HG03060 (cell line): Measurements from ENCODE around the gene BRINP2.

Experiments used
- ATAC-seq: cut with Tn5 transposase; IDR thresholded peaks from one replicate; pipeline ENCODE4 v1.9.1; 2021; ENCODE audit warnings: low read depth, moderate number of reproducible peaks; ENCODE audit not compliant: unreplicated experiment

Gene BRINP2, protein sequence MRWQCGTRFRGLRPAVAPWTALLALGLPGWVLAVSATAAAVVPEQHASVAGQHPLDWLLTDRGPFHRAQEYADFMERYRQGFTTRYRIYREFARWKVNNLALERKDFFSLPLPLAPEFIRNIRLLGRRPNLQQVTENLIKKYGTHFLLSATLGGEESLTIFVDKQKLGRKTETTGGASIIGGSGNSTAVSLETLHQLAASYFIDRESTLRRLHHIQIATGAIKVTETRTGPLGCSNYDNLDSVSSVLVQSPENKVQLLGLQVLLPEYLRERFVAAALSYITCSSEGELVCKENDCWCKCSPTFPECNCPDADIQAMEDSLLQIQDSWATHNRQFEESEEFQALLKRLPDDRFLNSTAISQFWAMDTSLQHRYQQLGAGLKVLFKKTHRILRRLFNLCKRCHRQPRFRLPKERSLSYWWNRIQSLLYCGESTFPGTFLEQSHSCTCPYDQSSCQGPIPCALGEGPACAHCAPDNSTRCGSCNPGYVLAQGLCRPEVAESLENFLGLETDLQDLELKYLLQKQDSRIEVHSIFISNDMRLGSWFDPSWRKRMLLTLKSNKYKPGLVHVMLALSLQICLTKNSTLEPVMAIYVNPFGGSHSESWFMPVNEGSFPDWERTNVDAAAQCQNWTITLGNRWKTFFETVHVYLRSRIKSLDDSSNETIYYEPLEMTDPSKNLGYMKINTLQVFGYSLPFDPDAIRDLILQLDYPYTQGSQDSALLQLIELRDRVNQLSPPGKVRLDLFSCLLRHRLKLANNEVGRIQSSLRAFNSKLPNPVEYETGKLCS

DNA sequence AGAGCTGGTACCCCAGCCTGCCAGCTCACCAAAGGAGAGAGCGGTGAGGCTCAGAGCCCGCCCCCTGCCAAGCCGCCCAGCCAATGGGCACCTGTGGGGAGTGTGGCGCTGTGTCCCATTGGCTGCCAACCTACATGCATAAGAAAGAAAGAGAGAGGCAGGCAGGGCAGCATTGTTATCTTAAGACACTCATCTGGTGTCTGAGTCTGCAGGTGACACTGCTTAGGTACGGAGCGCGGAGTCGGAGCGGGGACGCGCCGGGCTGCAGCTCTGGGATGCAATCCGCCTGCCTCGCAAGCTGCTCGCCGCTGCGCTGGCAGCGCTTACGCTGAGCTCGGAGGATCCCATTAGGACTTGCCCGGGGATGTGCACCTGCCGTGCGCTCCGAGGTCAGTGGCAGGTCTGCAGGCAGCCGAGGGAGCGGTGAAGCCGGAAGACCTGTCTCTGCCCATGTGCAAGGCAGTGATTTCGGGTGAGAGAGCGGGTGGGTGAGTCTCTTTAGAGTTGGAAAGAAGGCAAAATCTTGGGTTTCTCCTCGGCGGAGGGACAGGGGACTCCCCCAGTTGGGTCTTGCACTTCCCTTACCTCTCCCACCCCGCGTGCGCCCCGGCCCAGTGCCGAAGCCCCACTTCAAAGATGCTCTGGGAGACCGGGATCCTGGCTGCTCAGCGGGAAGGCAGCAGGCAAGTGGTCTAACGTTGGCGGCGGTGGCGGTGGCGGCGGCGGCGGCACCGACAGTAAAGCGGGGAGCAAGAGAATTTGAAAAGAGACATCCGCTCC lies at the start of gene BRINP2:
BRINP2 (plus strand) TSS at position 203 of the 780 bp plus-strand sequence. CDS start 58,919 bp downstream, outside the sequence.
- ATAC-seq, result no peak

DNA sequence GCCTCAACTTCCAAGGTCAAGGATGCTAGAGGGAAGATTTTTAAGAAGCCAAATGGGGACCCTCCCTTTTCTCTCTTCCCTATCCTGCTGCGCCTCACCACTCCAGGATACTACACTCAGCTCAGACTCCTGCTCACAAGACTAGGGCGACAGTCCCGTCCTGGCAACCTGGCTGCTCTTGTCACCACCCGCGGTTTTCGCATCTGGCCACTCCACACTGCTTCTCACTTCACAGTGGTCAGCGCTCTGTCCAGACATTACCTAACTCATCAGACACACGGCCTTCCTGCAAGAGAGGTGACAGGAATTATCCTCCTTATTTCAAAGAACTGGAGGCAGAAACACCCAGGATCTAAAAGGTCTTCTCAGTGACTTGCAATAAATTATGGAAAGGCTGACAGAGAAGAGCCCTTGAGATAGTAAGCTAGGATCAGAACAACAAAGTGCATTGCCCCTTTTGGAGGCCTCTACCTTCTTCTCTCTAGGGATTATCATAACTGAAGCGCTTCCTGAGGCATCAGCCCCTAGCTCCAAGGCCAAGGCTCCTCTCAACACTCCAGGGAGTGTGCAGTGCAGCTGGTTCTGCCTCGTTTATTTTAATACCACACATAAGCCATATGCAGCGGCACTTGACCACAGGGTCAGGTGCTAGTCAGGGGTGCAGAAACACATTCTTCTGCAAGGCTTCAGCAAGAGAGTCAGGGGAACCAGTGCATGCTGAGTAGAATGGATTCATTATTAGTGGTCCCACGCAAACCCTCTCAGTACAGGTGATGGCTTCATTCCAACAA lies 48.1 kb upstream of the BRINP2 start:
- no peak for ATAC-seq

DNA sequence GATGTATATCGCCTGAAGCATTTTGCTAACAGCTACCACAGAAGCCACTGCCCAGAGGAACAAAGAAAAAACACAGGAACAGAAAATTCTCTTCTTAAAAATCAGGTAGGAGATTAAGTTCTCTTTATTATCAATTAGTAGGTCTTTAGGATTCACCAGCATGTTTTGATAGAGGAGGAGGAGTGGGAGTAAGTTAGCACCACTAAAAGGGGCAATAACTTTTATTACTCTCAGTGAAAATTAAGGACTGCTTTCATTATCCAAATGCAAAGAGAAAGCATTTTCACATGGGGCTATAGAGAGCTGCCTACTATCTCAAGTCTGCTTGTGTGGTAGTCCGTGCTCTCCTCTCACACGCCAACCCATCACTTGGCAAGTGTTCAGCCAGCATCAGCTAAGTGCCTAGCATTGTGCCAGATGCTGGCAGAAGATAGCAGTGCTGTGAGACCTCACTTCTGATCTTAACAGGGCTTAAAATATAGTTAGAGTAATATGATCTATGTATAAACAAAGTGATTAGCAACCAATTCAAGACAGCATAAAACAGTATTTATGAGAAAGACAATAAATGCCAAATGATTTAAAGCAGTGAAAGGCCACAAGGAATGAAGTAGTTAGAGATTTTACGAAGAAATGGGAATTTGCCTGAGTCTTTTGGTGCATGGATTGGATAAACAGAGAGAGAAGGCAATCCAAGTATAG lies 46.0 kb upstream of the BRINP2 start:
- no peak for ATAC-seq

DNA sequence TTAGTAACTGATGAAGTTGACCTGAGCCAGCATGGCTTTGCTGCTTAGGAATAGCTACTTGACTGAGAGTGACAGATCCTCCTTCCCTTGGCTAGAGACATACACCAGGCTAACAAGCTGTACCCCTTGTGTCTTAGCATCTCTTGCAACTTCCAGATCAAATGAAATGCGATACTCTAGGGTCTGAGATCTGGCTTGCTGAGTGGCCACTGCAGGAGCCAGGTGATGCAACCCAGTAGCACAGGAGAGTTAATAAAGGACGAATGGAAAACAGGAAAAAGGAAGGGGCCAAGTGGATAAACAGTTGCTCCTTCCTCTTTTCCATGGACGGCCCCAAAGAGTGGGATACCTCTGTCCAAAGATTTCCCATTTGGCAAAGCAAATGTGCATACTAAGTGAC lies 44.5 kb upstream of the BRINP2 start:
- ATAC-seq, result no peak

DNA sequence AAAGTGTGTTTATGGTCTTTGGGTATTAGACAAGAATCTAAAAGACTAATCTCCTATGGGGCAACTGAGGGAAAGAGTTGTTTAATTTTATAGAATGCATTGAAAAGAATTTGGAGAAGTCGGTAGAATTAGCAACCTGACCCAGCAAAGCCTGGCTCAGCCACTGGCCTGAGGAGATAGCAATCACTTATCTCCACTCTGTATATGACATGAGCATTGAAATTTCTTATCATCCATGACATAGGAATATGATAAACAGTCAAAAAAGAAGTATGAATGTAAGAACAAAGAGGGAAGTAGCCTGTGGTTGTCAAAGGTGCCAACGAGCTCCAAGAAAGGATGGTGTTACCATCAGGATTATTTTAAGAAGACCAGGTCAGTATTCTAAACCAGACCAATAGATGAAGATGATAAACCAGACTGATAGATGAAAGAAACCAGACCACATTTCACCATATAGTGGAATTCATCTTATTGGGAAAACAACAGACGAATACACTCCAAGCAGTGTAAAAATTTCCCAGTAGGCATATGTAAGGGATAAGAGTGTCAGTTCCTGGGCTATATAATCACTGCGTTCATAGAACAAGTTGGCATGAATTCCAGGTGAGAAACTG lies 42.0 kb upstream of the BRINP2 start:
- no peak for ATAC-seq

DNA sequence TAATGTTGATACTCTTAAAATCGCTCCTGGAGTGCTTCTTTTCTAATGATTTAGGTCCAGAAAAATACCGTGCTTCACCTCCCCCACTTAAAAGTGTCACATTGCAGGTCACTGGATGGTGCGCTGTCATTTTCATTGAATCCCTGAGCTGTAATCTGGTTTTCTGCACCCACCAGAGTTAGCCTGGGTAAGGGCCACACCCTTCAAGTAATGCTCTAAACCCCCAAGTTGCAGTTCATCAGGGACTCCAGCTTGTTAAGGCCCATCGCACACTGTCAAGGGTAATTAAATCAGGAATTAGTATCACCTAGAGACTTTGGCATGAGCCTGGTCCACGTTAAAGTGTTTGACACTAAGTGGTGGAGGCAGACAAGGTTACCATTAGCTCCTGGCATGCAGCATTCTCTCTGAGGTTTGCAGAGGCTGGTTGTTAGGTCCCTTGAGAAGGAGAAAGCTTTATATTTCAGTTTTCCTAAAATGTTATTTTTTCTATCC lies 40.3 kb upstream of the BRINP2 start:
- no peak for ATAC-seq

DNA sequence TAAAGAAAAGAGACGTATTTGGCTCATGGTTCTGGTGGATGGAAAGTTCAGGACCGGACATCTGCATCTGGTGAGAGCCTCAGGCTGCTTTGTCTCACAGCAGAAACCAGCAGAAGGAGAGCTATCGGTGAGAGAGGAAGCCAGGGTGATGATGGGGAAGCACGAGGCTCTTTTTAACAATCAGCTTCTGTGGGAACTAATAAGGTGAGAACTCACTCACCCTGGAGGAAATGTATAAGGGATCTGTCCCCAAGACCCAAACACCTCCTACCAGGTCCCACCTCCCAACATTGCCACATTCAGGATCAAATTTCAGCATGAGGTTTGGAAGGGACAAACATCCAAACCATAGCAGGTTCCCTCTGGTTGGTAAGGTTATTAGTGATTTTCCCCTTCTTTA lies 39.0 kb upstream of the BRINP2 start:
- no peak for ATAC-seq

DNA sequence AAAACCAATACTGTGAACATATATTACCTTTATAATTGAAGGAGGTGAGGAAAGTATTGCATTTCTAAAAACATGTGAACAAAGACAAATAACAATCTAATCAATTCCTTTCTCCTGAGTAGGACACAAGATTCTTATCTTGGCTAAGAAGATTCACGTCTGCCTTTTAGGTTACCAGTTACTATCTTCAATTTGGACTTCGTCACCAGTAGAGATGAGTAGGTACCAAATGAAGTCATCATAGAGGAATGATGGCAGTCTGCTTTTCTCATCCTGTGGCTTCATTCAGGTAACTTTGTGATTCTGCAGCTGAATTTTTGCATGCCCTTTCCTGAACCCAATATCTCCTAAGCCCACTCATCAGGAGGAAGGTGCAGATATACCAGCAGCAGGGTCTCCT lies 38.6 kb upstream of the BRINP2 start:
- no peak for ATAC-seq

DNA sequence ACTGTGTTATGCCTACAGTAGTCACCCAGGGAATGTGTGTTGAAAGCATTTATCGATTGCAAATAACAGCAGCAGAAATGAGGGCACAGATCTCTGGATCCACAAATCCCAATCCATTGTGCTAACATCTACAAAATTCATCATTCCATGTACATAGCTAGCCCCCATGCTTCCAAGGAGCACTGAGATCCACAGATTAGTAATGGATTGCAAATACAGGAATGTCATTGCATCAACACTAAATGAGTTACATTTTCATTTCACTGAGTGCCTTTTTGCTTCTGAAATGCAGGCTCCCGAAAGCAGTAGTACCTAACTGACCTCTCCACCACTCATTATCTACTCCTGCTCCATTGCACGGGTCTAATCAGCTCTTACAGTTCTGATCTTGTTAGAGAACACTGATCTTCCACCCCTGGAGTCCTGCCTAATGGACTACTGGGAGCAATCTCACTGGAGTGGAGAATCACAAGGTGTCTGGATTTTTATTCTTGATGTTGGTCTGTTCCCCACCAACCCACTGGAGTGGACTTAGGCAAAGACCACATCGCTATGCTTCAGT lies 36.7 kb upstream of the BRINP2 start:
- no peak for ATAC-seq

DNA sequence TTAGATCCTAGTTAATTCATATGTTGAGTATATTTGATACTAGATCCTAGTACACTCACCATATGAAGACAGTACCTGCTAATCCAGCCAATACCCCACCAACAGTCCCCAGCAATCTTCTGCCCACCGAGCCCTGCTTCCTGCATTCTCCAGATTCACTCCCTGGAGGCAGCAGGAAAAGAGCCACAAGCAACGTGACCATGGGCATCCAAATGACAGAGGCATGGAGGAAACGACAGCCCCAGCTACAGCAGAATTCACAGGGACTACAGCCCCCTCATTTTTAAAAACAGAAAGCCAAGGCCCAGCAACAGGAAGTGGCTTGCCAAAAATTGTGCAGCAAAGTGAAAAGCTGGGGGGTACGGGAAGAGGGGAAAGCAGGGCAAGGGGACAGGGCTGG lies 35.5 kb upstream of the BRINP2 start:
- no peak for ATAC-seq

DNA sequence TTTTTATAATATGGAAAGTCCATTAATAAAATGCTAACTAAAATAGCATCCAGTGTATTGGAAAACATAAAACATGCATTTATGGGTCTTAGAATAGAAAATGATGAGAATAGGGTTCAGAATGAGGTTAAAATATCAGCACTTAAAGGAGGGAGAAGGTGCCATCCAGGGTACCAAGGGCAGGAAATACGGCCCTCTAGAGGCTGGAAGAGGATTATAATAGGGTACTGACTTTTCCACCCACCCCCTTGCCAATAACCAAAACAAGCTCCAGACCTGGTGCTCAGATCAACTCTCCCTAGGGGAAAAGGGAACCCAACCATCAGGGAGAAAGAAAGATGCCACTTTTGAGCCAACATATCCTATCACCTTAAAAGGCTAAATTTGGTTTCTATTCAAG lies 32.9 kb upstream of the BRINP2 start:
- no peak for ATAC-seq

DNA sequence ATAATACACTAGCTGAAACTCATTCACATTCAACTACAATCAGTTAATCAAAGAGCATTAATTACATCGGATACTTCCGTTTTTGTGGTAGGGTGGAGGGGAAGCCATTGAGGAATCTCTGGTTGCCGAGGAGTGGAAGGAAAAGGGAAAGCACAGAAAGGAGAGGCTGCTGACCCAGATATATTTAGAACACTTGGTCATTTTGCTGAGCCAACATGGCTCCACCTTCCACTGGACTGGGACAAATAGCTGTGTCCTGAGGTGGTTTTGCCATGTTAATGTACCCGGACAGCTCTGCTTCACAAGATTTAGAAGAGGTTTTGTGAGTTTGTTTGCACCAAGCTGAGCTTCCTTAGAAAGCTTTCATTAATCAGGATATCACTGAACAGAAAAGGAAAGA lies 32.4 kb upstream of the BRINP2 start:
- ATAC-seq, result no peak

DNA sequence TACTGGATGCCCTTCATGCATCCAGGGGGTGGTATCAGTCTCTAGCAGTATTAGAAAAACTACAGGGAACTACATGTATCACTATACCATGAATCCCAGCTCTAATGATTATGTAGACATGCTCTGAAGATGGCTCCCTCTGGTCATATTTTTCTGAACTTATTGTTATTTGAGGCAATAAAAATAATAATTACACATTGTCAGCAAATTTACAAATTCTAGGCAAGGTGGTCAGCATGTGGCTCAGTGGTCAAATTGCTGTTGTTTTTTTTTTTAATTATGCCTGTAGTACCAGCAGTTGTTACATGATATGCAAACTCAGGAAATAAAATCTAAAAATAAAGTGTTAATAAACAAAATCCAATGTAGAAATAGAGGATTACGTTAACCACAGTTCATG lies 28.7 kb upstream of the BRINP2 start:
- no peak for ATAC-seq

DNA sequence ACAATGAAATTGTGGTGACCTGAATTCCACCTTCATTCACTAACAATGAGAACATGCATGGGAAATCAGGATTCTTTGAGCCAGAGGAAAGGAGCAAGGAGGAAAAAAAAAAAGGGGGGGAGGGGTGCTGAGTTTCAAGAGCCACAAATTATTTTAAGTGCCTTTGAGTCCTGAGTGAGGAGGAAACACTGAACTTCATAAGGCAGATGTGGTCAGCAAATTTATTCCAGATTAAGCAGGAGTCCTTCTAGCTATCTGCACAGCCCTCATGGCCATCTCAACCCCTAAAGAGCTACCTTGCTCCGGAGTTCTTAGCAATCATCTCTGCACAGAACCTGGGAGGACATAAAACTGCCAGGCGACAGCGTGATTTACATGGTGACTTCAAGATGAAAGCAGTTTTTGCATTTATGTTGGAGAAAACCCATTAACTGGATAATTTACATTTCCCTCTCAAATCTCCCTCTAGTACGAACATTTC lies 27.9 kb upstream of the BRINP2 start:
- ATAC-seq, result no peak

DNA sequence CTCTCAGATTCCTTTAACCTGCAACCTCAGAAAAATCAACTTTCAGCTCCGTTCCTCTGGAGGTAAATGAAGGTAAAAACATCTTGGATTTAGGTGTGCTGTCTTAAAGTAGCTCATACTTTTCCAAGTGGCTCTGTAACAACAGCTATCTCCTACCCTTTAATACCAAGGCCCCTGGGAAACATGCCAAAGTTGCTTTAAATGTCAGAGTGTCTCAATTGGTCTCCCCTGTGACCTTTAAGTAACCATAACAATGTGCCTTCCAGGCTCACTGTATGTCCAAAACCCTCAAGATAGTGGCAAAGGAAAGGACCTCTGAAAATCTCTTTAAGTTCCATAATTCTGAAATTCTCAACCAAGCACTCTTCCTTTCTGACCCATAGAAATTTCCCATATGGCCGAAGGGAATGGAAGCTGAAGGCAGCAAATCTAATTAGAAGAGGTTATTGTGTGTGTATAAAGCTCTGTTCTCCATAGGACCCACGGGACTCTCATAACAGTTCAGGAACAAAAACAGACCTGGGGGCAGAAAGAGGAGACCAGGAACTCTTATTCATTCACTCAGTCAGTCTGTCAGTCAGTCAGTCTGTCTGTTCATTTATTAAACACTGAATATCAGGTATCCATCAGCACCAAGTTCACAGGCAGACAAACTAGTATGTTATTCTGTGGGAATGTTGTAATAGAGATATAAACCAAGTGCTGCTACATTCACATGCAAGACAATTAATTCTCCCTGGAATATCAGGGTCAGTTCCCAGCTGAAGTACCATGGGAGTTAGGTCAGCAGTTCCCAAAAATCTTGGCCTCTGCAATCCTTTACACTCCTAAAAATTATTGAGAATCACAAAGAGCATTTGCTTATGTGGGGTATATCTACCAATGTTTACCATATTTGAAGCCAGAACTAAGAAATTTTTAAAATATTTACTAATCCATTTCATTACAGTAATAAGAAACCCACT lies 25.4 kb upstream of the BRINP2 start:
- no peak for ATAC-seq

DNA sequence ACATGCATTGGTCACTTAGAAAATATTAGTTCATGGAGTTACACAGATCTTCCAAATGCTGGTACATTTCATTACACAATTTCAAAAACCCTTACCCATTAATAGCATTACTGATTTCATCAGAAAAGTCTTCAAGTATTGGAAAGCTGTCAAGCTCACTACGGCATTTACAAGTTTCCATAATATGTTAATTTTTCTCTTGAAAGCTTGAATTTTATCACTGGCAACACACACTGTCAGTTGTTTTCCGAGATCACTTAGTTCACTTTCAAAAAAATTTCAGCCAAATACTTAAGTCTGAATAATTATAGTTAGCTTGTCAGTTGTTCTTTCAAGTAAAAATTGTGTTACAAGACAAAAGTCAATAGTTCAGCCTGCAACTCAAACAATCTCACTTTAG lies 24.3 kb upstream of the BRINP2 start:
- ATAC-seq, result no peak

DNA sequence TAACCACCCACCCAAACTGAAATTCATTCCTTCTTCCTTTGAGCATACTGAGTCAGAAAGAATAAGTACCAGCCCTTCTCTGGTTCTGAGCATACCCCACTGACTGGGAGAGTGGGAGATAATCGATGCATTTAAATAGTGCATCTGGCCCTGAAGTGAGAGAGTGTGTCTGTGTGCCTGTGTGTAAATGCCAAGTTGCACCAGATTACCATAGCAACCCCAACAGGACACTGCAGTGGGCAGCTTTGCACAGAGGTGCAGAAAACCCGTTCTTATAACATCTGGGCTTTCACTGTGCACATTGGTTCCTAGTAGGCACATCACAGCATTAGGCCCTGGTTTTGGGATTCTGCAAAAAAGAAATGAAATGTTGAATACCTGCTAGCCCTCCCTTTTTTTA lies 8.5 kb upstream of the BRINP2 start:
- ATAC-seq, result no peak
